DOHH2 (cell line): Measurements from ENCODE around the gene ALDH5A1.

ENCODE experiments used
- H3F3A ChIP-seq: fragments of 200-600 bp; sonication (generic), shearing (Covaris generic); 2 replicates; pipeline ENCODE4 v1.6.0; 2016; ENCODE audit warnings: antibody characterized with exemption, mild to moderate bottlenecking; ENCODE audit not compliant: control insufficient read depth, insufficient read depth
- H3K27ac ChIP-seq: fragments of 200-600 bp; sonication (generic); 2 replicates; pipeline ENCODE4 v1.5.1; 2014; ENCODE audit warnings: low read depth, mild to moderate bottlenecking, low read length, moderate library complexity
- H3K27me3 ChIP-seq: fragments of 200-600 bp; sonication (generic); 2 replicates; pipeline ENCODE4 v1.6.1; 2014; ENCODE audit warnings: mild to moderate bottlenecking, low read length, mixed read lengths; ENCODE audit not compliant: control insufficient read depth
- H3K36me3 ChIP-seq: fragments of 200-600 bp; sonication (generic); 2 replicates; pipeline ENCODE4 v1.6.1; 2014; ENCODE audit warnings: mild to moderate bottlenecking, low read length, moderate library complexity, mixed read lengths; ENCODE audit not compliant: control insufficient read depth
- H3K4me1 ChIP-seq: fragments of 200-600 bp; sonication (generic); 2 replicates; pipeline ENCODE4 v1.6.1; 2014; ENCODE audit warnings: mild to moderate bottlenecking, low read length, mixed read lengths; ENCODE audit not compliant: control insufficient read depth
- H3K4me2 ChIP-seq: fragments of 200-600 bp; sonication (generic); 2 replicates; pipeline ENCODE4 v1.6.0; 2014; ENCODE audit warnings: mild to moderate bottlenecking, low read length, moderate library complexity
- H3K4me3 ChIP-seq: fragments of 200-600 bp; sonication (generic); 2 replicates; pipeline ENCODE4 v1.5.1; 2014; ENCODE audit warnings: mild to moderate bottlenecking, low read length, mixed read lengths
- H3K79me2 ChIP-seq: fragments of 200-600 bp; sonication (generic); 2 replicates; pipeline ENCODE4 v1.6.1; 2014; ENCODE audit warnings: mild to moderate bottlenecking, low read length, mixed read lengths; ENCODE audit not compliant: control insufficient read depth
- H3K9me2 ChIP-seq: fragments of 200-600 bp; sonication (generic); replicated peaks from 2 replicates; pipeline ENCODE4 v1.6.1; 2014; ENCODE audit warnings: mild to moderate bottlenecking, low read length, mixed read lengths; ENCODE audit not compliant: control insufficient read depth
- H3K9me3 ChIP-seq: fragments of 200-600 bp; sonication (generic); 2 replicates; pipeline ENCODE4 v1.6.1; 2014; ENCODE audit warnings: antibody characterized with exemption, low read length, mixed read lengths; ENCODE audit not compliant: control insufficient read depth, insufficient read depth
- H4K20me1 ChIP-seq: fragments of 200-600 bp; sonication (generic); 2 replicates; pipeline ENCODE4 v1.6.0; 2014; ENCODE audit warnings: low read depth, mild to moderate bottlenecking, antibody characterized with exemption, low read length, moderate library complexity; ENCODE audit not compliant: control insufficient read depth, insufficient read depth
- CTCF ChIP-seq: fragments of 200-600 bp; sonication (generic); IDR thresholded peaks from one replicate; pipeline ENCODE4 v1.5.1; 2014; ENCODE audit warnings: antibody characterized with exemption, mild to moderate bottlenecking, low read depth, low read length; ENCODE audit not compliant: poor library complexity, severe bottlenecking
- EZH2phosphoT487 ChIP-seq: fragments of 200-600 bp; sonication (generic); IDR thresholded peaks from 2 replicates; pipeline ENCODE4 v1.6.1; 2017; ENCODE audit warnings: borderline replicate concordance, mild to moderate bottlenecking, antibody characterized with exemption, low read length, moderate library complexity, mixed read lengths

The ALDH5A1 gene

DNA sequence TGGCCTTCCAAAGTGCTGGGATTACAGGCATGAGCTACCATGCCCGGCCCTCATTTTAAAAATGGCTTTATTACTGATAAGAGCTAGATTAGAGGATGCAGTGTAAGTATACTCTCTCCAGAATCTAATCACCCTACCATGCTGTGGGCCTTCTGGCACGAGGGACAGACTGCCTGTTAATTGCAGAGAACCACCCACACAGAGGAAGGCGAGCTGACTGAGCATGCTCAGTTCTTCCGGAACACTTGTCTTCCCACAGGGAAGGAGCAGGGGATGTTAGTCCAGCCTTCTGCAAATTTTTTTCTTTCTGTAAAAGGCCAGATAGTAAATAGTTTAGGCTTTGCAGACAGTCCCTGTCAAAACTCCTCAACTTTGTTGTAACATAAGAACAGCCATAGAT, 48.9 kb downstream of the ALDH5A1 start:
- H3K4me2 ChIP-seq, result no peak overlapping the region
- no peaks in the 10 kb centered on the region for H3F3A ChIP-seq
- H3K9me3 ChIP-seq, result no peaks in the 10 kb centered on the region
- no peak overlapping the region for H3K4me3 ChIP-seq
- H3K79me2 ChIP-seq, result no peaks in the 10 kb centered on the region
- no peaks in the 10 kb centered on the region for H3K4me1 ChIP-seq
- TF ChIP-seq CTCF (no peak), EZH2phosphoT487 (no peak)
- H3K27me3 ChIP-seq, result no peaks in the 10 kb centered on the region
- no peaks in the 10 kb centered on the region for H4K20me1 ChIP-seq
- H3K27ac ChIP-seq, result no peak overlapping the region
- H3K36me3 ChIP-seq, result no peaks in the 10 kb centered on the region
- no peaks in the 10 kb centered on the region for H3K9me2 ChIP-seq

DNA sequence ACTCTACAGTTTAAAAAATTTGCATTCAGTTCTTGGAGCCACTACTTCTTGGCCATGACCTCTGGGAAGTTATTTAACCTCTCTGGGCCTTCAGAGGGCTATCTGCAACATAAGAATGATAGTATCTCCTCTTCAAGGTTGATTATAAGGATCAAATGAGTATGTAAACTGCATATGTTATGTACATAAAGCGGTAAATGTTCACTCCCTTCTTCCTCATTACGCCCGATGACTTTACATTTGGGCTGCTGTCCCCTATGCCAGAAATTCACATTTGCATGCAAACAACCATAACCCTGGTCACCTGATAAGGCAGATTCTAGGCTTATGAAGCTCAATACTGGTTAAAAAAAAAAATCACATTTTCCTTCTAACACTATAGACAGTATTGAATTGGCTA, 50.4 kb downstream of the ALDH5A1 start:
- Histone ChIP-seq H3K27me3 (no peaks in the 10 kb centered on the region), H3K36me3 (no peaks in the 10 kb centered on the region), H3K27ac (no peak overlapping the region), H3K4me1 (no peaks in the 10 kb centered on the region), H3K79me2 (no peaks in the 10 kb centered on the region), H3F3A (no peaks in the 10 kb centered on the region), H3K4me2 (no peak overlapping the region), H3K9me3 (no peaks in the 10 kb centered on the region), H4K20me1 (no peaks in the 10 kb centered on the region), H3K9me2 (no peaks in the 10 kb centered on the region), H3K4me3 (no peak overlapping the region)
- no peak for TF ChIP-seq CTCF
- no peak for TF ChIP-seq EZH2phosphoT487

DNA sequence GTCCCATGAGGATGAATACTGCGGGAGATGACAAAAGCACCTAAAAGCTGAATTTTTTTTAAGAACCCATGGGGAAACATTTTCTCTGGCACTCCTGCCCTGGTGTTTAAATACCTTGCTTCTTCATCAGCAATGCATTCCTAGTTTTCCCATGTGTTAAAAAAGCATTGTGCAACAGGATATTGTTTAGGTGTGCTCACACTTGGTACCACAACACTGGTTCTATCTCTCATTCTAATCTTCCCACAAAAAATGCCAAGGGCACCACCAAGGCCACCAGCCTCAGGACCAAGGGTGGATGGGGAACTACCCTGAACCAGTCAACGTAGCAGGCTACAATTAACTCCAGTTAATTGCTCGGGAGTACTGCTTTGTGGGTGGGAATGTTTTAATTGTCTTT, 50.9 kb downstream of the ALDH5A1 start:
- H3K9me2 ChIP-seq, result no peaks in the 10 kb centered on the region
- H3K4me2 ChIP-seq, result no peak overlapping the region
- H3K4me1 ChIP-seq, result no peaks in the 10 kb centered on the region
- H3K27ac ChIP-seq, result no peak overlapping the region
- H4K20me1 ChIP-seq, result no peaks in the 10 kb centered on the region
- no peaks in the 10 kb centered on the region for H3K36me3 ChIP-seq
- H3K79me2 ChIP-seq, result no peaks in the 10 kb centered on the region
- H3K9me3 ChIP-seq, result no peaks in the 10 kb centered on the region
- no peak for TF ChIP-seq EZH2phosphoT487
- no peak for TF ChIP-seq CTCF
- H3K4me3 ChIP-seq, result no peak overlapping the region
- no peaks in the 10 kb centered on the region for H3K27me3 ChIP-seq
- H3F3A ChIP-seq, result no peaks in the 10 kb centered on the region

DNA sequence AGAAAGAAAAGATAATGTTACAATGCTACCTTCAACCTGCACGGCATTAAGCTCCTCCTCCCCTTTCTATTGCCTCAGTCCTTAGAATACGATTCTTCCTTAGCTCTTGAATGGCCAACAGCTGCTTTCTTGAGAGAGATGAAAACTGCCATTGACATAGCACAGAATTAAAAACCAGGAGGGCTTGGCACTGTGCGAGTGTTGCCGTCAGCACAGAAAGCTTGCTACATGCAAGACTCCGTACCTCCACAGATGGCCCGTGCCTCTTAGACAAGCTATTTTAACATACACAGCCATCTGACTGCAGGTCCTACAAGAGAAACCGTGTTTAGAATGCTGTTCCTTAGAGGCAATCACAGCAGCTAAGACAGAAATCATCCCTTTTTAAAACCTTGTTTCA, 51.7 kb downstream of the ALDH5A1 start:
- no peak overlapping the region for H3K4me3 ChIP-seq
- H3K4me2 ChIP-seq, result no peak overlapping the region
- no peaks in the 10 kb centered on the region for H3K27me3 ChIP-seq
- H3K9me3 ChIP-seq, result no peaks in the 10 kb centered on the region
- H4K20me1 ChIP-seq, result no peaks in the 10 kb centered on the region
- no peaks in the 10 kb centered on the region for H3K79me2 ChIP-seq
- no peaks in the 10 kb centered on the region for H3K9me2 ChIP-seq
- no peaks in the 10 kb centered on the region for H3F3A ChIP-seq
- no peak overlapping the region for H3K27ac ChIP-seq
- TF ChIP-seq EZH2phosphoT487, result no peak
- TF ChIP-seq CTCF, result no peak
- no peaks in the 10 kb centered on the region for H3K36me3 ChIP-seq
- no peaks in the 10 kb centered on the region for H3K4me1 ChIP-seq
